ENCODE measurements around the gene MPND. TPM values are rescaled to one million over a fixed set of nuclear protein-coding genes. Genes with fewer than 3 reads are reported as not detected.

The MPND gene
- total RNA-seq, 3 donors from 2014 or later, result 6.1 to 7.7 (median 7.5) TPM

DNA sequence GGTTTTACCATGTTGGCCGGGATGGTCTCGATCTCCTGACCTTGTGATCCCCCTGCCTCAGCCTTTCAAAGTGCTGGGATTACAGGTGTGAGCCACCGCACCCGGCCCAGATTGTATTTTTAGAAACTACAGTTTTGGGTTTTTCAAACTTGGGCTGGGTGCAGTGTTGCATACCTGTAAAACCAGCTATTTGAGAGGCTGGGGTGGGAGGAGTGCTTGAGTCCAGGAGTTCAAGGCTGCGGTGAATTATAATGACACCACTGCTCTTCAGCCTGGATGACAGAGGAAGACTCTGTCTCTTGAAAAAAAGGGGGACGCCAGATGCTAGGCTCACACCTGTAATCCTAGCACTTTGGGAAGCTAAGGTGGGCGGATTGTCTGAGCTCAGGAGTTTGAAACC, 63.3 kb downstream of the MPND start:
- no peak for DNase-seq (ENCODE audit: low spot score in 2 of 2)
- Histone ChIP-seq H3K4me1 (peaks cover 8% of the 10 kb centered on the region in 2 donors), H3K4me3 (no peak overlapping the region), H3K36me3 (no peaks in the 10 kb centered on the region), H3K27ac (no peak overlapping the region), H3K27me3 (no peaks in the 10 kb centered on the region), H3K9me3 (no peaks in the 10 kb centered on the region)
- TF ChIP-seq POLR2AphosphoS5 (IDR thresholded peaks at IDR 0.05) (no peak), POLR2A (IDR thresholded peaks at IDR 0.05) (no peak)
- TF ChIP-seq, protein P1, sequence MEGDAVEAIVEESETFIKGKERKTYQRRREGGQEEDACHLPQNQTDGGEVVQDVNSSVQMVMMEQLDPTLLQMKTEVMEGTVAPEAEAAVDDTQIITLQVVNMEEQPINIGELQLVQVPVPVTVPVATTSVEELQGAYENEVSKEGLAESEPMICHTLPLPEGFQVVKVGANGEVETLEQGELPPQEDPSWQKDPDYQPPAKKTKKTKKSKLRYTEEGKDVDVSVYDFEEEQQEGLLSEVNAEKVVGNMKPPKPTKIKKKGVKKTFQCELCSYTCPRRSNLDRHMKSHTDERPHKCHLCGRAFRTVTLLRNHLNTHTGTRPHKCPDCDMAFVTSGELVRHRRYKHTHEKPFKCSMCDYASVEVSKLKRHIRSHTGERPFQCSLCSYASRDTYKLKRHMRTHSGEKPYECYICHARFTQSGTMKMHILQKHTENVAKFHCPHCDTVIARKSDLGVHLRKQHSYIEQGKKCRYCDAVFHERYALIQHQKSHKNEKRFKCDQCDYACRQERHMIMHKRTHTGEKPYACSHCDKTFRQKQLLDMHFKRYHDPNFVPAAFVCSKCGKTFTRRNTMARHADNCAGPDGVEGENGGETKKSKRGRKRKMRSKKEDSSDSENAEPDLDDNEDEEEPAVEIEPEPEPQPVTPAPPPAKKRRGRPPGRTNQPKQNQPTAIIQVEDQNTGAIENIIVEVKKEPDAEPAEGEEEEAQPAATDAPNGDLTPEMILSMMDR (IDR thresholded peaks at IDR 0.05), result no peak
- intact Hi-C loops (cut with DNase I; ENCODE audit: low total_unique reads), result loop anchor here (1.0 kb wide), 1 partner anchor 39 kb away; no protein-coding TSS in a partner anchor

DNA sequence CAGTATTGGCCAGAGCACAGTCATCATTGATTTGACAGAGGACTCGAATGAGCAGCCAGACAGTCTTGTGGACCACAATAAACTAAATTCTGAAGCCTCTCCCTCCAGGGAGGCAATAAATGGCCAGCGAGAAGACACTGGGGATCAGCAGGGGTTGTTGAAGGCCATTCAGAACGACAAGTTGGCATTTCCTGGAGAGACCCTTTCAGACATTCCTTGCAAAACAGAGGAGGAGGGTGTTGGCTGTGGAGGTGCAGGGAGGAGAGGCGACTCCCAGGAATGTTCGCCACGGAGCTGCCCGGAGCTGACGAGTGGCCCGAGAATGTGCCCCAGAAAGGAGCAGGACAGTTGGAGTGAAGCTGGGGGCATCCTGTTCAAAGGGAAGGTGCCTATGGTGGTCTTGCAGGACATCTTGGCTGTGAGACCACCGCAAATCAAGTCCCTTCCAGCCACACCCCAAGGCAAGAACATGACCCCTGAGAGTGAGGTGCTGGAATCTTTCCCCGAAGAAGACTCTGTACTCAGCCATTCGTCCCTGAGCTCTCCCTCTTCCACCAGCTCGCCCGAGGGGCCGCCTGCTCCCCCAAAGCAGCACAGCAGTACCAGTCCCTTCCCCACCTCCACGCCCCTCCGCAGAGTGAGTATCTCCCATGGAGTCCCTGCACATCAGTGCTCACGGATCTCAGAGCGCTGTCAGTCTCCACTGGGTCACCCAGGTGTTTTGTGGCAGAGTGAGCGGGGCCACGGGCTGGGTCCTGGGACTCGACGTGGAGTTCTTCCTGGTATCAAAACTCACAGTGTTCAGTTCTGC, 66.0 kb downstream of the MPND start:
- DNase-seq (ENCODE audit: low spot score in 2 of 2), result no peak
- no peak overlapping the region for H3K27ac ChIP-seq
- H3K4me1 ChIP-seq, result no peaks in the 10 kb centered on the region
- TF ChIP-seq, protein P1 (IDR thresholded peaks at IDR 0.05), result no peak
- TF ChIP-seq POLR2AphosphoS5 (IDR thresholded peaks at IDR 0.05), result no peak
- TF ChIP-seq POLR2A (IDR thresholded peaks at IDR 0.05), result no peak
- no peaks in the 10 kb centered on the region for H3K27me3 ChIP-seq
- no peaks in the 10 kb centered on the region for H3K36me3 ChIP-seq
- H3K4me3 ChIP-seq, result no peak overlapping the region
- H3K9me3 ChIP-seq, result no peaks in the 10 kb centered on the region
- intact Hi-C loops (cut with DNase I; ENCODE audit: low total_unique reads), result no loop called here

Other genes with a start within 250 kb of the MPND start
- 10 to 100 TPM; 50.8 to 72.8 (median 64.5) TPM for gene MAP2K2, start 219.4 kb upstream of the MPND start, total RNA-seq
- not detected for gene CREB3L3, start 189.9 kb upstream of the MPND start, total RNA-seq
- gene SIRT6, start 161.0 kb upstream of the MPND start, total RNA-seq, result 10 to 100 TPM; 21.5 to 29.8 (median 25.6) TPM
- gene ANKRD24, start 160.9 kb upstream of the MPND start, total RNA-seq, result 1 to 10 TPM in 1 of 3 donors, under 1 TPM in 2; 0.80 to 3.2 (median 0.98) TPM
- 10 to 100 TPM in 1 of 3 donors, 1 to 10 TPM in 1, under 1 TPM in 1; 0.66 to 12.6 (median 8.2) TPM for gene EBI3, start 114.0 kb upstream of the MPND start, total RNA-seq
- gene YJU2, start 96.5 kb upstream of the MPND start, total RNA-seq, result 10 to 100 TPM; 18.9 to 24.6 (median 24.4) TPM
- gene SHD, start 64.3 kb upstream of the MPND start, total RNA-seq, result not detected
- not detected for gene TMIGD2, start 41.2 kb upstream of the MPND start, total RNA-seq
- under 1 TPM in 1 of 3 donors, not detected in 2; 0.88 TPM for gene FSD1, start 39.0 kb upstream of the MPND start, total RNA-seq
- gene STAP2, start 4.7 kb upstream of the MPND start, total RNA-seq, result 10 to 100 TPM in 2 of 3 donors, 1 to 10 TPM in 1; 1.6 to 51.4 (median 25.9) TPM
- 10 to 100 TPM; 25.6 to 52.5 (median 33.8) TPM for gene SH3GL1, start 57.0 kb downstream of the MPND start, total RNA-seq
- 1 to 10 TPM; 6.3 to 8.2 (median 7.9) TPM for gene CHAF1A, start 59.1 kb downstream of the MPND start, total RNA-seq
- gene UBXN6, start 114.2 kb downstream of the MPND start, total RNA-seq, result 100 to 1,000 TPM in 1 of 3 donors, 10 to 100 TPM in 2; 72.9 to 139 (median 91.1) TPM
- gene HDGFL2, start 128.7 kb downstream of the MPND start, total RNA-seq, result 10 to 100 TPM; 33.0 to 34.1 (median 33.1) TPM
- 100 to 1,000 TPM in 2 of 3 donors, 10 to 100 TPM in 1; 50.1 to 629 (median 213) TPM for gene PLIN4, start 174.9 kb downstream of the MPND start, total RNA-seq
- 10 to 100 TPM; 10.4 to 26.2 (median 15.4) TPM for gene PLIN5, start 191.7 kb downstream of the MPND start, total RNA-seq
- gene LRG1, start 196.5 kb downstream of the MPND start, total RNA-seq, result 10 to 100 TPM in 1 of 3 donors, 1 to 10 TPM in 1, under 1 TPM in 1; 0.64 to 14.7 (median 5.7) TPM
- gene SEMA6B, start 216.1 kb downstream of the MPND start, total RNA-seq, result 1 to 10 TPM; 2.3 to 8.8 (median 3.2) TPM